WTC11 (cell line): Measurements from ENCODE around the gene ESCO1. TPM values are rescaled to one million over a fixed set of nuclear protein-coding genes. Genes with fewer than 3 reads are reported as not detected.
"Not testable (repeated sequence)": the region's sequence is repeated elsewhere in the genome, so short reads cannot be mapped to it uniquely, and the experiment has no call there.

Experiments used
- ATAC-seq: fragments of 200-7000 bp; cut with Tn5 transposase; 2 replicates; pipeline ENCODE4 v1.10.0; 2021; ENCODE audit warnings: mild to moderate bottlenecking, moderate library complexity
- CTCF ChIA-PET: fragments of 300-600 bp; sonication (Branson Sonifier 250); formaldehyde crosslinking; loops from one replicate; lab custom pipeline; 2021; ENCODE audit warnings: antibody characterized with exemption; lab: Charles Lee
- POLR2A ChIA-PET: fragments of 350-600 bp; sonication (Branson Sonifier 250); formaldehyde crosslinking; loops from one replicate; lab custom pipeline; 2021; ENCODE audit warnings: antibody characterized with exemption; lab: Charles Lee
- DNase-seq: peaks from one replicate; pipeline ENCODE4 v3.0.0; 2021; ENCODE audit warnings: low spot score
- H3K27ac Mint-ChIP-seq: 2 replicates; pipeline ENCODE4 v1.8.0; 2021; ENCODE audit warnings: mixed read lengths
- H3K27me3 Mint-ChIP-seq: 2 replicates; pipeline ENCODE4 v1.8.0; 2021; ENCODE audit warnings: low read depth, mild to moderate bottlenecking, moderate library complexity, mixed read lengths
- H3K36me3 Mint-ChIP-seq: 2 replicates; pipeline ENCODE4 v1.8.0; 2021; ENCODE audit warnings: mixed read lengths
- H3K4me1 Mint-ChIP-seq: 2 replicates; pipeline ENCODE4 v1.8.0; 2022; ENCODE audit warnings: mixed read lengths
- H3K4me3 Mint-ChIP-seq: 2 replicates; pipeline ENCODE4 v1.8.0; 2021; ENCODE audit warnings: mild to moderate bottlenecking, moderate library complexity, mixed read lengths
- H3K9me3 Mint-ChIP-seq: 2 replicates; pipeline ENCODE4 v1.8.0; 2021; ENCODE audit warnings: mixed read lengths
- AFF4 ChIP-seq: sonication (generic); formaldehyde crosslinking; IDR thresholded peaks from 2 replicates; pipeline ENCODE4 v1.8.1; 2023; ENCODE audit warnings: mild to moderate bottlenecking, missing genetic modification reagents, borderline replicate concordance
- AR ChIP-seq: fragments of 250-450 bp; sonication (Bioruptor Pico); IDR thresholded peaks from 2 replicates; pipeline ENCODE4 v1.9.0; 2021; ENCODE audit warnings: mild to moderate bottlenecking
- ARID4B ChIP-seq: sonication (generic); formaldehyde crosslinking; IDR thresholded peaks from 2 replicates; pipeline ENCODE4 v1.8.0; 2023; ENCODE audit warnings: missing genetic modification reagents, mild to moderate bottlenecking, borderline replicate concordance
- CDX4 ChIP-seq: fragments of 250-450 bp; sonication (Bioruptor Pico); IDR thresholded peaks from 2 replicates; pipeline ENCODE4 v1.9.0; 2021; ENCODE audit warnings: moderate library complexity, mild to moderate bottlenecking, inconsistent platforms, borderline replicate concordance
- CREM ChIP-seq: sonication (generic); formaldehyde crosslinking; IDR thresholded peaks from 2 replicates; pipeline ENCODE4 v1.8.1; 2022; ENCODE audit warnings: mild to moderate bottlenecking, missing genetic modification reagents, moderate library complexity
- E2F1 ChIP-seq: sonication (generic); formaldehyde crosslinking; IDR thresholded peaks from 2 replicates; pipeline ENCODE4 v1.8.0; 2022; ENCODE audit warnings: mild to moderate bottlenecking, missing genetic modification reagents
- ELF4 ChIP-seq: sonication (generic); formaldehyde crosslinking; IDR thresholded peaks from 2 replicates; pipeline ENCODE4 v1.8.1; 2022; ENCODE audit warnings: low read depth, mild to moderate bottlenecking, moderate library complexity, missing genetic modification reagents
- ESRRA ChIP-seq: sonication (generic); formaldehyde crosslinking; IDR thresholded peaks from 2 replicates; pipeline ENCODE4 v1.8.1; 2022; ENCODE audit warnings: mild to moderate bottlenecking, missing genetic modification reagents, borderline replicate concordance
- FOXP4 ChIP-seq: sonication (generic); formaldehyde crosslinking; IDR thresholded peaks from 2 replicates; pipeline ENCODE4 v1.8.0; 2022; ENCODE audit warnings: mild to moderate bottlenecking, missing genetic modification reagents
- GRHL2 ChIP-seq: fragments of 250-450 bp; sonication (Bioruptor Pico); IDR thresholded peaks from 2 replicates; pipeline ENCODE4 v1.8.0; 2022; ENCODE audit warnings: mild to moderate bottlenecking, moderate library complexity; ENCODE audit not compliant: insufficient replicate concordance, severe bottlenecking
- MYBL2 ChIP-seq: sonication (generic); formaldehyde crosslinking; IDR thresholded peaks from 2 replicates; pipeline ENCODE4 v1.8.1; 2023; ENCODE audit warnings: mild to moderate bottlenecking, moderate library complexity, missing genetic modification reagents
- PREB ChIP-seq: sonication (generic); formaldehyde crosslinking; IDR thresholded peaks from 2 replicates; pipeline ENCODE4 v1.8.1; 2022; ENCODE audit warnings: mild to moderate bottlenecking, missing genetic modification reagents, moderate library complexity, borderline replicate concordance
- SP1 ChIP-seq: sonication (generic); formaldehyde crosslinking; conservative IDR thresholded peaks from 2 replicates; pipeline ENCODE4 v1.8.1; 2022; ENCODE audit warnings: missing genetic modification reagents
- TEAD1 ChIP-seq: sonication (generic); formaldehyde crosslinking; IDR thresholded peaks from 2 replicates; pipeline ENCODE4 v1.8.0; 2022; ENCODE audit warnings: mild to moderate bottlenecking, missing genetic modification reagents
- ZNF416 ChIP-seq: fragments of 250-450 bp; sonication (Bioruptor Pico); IDR thresholded peaks from 2 replicates; pipeline ENCODE4 v1.9.0; 2021; ENCODE audit warnings: mild to moderate bottlenecking, inconsistent platforms
- total RNA-seq: library from RNA; stranded (reverse); gene quantifications from 3 replicates; pipeline ENCODE4 v1.2.3, GENCODE V29; 2021

Gene ESCO1
- total RNA-seq, 1 experiment from 2014 or later, result 46.5 TPM

GRCh38 chr18:21600526-21601410 is at the start of gene ESCO1 (continued):
- TF ChIP-seq ARID4B, result peak; percentile 93; the same call in 1 of the 2 replicates
- 0 out of 2 replicates have a peak, but pooled peaks have one; percentile 80 for TF ChIP-seq FOXP4 (CRISPR knock-in tag)
- no peak for TF ChIP-seq AFF4 (CRISPR knock-in tag)
- no peak for TF ChIP-seq AR (CRISPR knock-in tag)
- TF ChIP-seq ELF4, result no peak
- TF ChIP-seq MYBL2, result no peak
- peak; percentile 84; the same call in 1 of the 2 replicates for TF ChIP-seq E2F1
- TF ChIP-seq GRHL2 (CRISPR knock-in tag), result no peak
- TF ChIP-seq CDX4 (CRISPR knock-in tag), result no peak
- peak; percentile 88; the same call in 1 of the 2 replicates for TF ChIP-seq TEAD1 (CRISPR knock-in tag)
- no peak for TF ChIP-seq ZNF416 (CRISPR knock-in tag)
- TF ChIP-seq PREB (CRISPR knock-in tag), result no peak
- peak; percentile 76 for TF ChIP-seq CREM (CRISPR knock-in tag)
- TF ChIP-seq SP1, result peak; percentile 49; the same call in 1 of the 2 replicates
- TF ChIP-seq ESRRA, result peak; percentile 81; the same call in 1 of the 2 replicates

GRCh38 chr18:21640375-21640774 is 39.9 kb upstream of the ESCO1 start:
- H3K4me1 Mint-ChIP-seq, H3K4me3 Mint-ChIP-seq, DNase-seq, H3K27me3 Mint-ChIP-seq, POLR2A ChIA-PET, H3K27ac Mint-ChIP-seq, H3K9me3 Mint-ChIP-seq, ATAC-seq, H3K36me3 Mint-ChIP-seq: not testable (repeated sequence)
- CTCF ChIA-PET, result interaction anchor here (0.6 kb wide), 1 partner anchor 10 kb away, joined by 3 read pairs; no protein-coding TSS in a partner anchor
